HG03064 (cell line): ENCODE measurements around the gene MXRA7.
"Not testable (repeated sequence)": the region's sequence is repeated elsewhere in the genome, so short reads cannot be mapped to it uniquely, and the experiment has no call there.

Experiments
- ATAC-seq: cut with Tn5 transposase; IDR thresholded peaks from one replicate; pipeline ENCODE4 v1.9.1; 2021; ENCODE audit warnings: low read depth; ENCODE audit not compliant: unreplicated experiment

The MXRA7 gene

DNA sequence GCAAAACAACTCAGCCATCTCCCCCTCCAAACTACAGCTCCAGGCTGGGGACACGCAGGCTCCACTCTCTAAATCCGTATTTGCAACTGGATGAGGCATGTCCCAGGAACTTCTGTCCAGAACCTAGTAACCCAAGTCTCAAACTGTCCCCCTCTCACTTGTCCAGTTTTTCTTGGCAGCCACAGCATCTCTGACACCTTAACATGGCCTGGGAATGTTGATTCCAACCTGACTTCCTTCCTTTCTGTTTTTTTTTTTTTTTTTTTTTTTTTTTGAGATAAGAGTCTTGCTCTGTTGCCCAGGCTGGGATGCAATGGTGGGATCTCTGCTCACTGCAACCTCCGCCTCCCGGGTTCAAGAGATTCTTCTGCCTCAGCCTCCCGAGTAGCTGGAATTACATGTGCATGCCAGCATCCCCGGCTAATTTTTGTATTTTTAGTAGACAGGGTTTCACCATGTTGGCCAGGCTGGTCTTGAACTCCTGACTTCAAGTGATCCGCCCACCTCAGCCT, 12.2 kb downstream of the MXRA7 start:
- not testable (repeated sequence) for ATAC-seq

DNA sequence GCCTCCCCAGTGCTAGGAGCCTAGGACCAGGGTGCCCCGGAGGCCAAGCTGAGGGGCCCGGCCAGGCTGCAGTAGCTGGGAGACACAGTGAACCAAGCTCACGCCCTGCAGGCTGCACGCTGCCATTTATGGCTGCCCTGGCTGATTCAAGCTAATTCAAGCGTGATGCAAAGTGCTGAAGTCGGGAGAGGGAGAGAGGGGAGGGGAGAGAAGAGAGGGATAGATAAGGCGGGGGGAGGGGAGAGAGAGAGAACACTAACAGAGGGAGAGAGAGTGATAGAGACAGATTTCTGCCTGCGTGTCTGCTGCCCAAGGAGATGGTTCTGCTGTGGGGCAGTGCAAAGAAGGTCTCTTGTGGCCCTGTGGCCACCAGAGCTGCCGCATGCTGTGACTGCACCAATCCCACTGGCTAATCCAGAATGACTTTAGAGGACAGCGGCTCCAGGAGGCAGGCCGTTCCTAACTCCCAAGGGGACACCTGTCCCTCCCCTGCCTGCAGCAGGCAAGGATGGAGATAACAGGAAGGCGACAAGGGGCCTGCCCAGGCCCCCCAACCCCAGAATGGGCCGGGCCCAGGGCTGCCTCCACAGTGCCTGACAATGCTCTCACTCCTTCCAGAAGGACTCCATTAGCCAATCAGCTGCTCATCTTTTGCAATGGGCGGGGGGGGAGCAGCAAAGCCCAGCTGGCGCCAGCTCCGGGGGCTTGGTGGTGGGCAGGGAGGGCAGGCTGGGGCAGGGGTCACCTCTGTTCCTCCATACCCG, 12.9 kb downstream of the MXRA7 start:
- ATAC-seq = no peak

DNA sequence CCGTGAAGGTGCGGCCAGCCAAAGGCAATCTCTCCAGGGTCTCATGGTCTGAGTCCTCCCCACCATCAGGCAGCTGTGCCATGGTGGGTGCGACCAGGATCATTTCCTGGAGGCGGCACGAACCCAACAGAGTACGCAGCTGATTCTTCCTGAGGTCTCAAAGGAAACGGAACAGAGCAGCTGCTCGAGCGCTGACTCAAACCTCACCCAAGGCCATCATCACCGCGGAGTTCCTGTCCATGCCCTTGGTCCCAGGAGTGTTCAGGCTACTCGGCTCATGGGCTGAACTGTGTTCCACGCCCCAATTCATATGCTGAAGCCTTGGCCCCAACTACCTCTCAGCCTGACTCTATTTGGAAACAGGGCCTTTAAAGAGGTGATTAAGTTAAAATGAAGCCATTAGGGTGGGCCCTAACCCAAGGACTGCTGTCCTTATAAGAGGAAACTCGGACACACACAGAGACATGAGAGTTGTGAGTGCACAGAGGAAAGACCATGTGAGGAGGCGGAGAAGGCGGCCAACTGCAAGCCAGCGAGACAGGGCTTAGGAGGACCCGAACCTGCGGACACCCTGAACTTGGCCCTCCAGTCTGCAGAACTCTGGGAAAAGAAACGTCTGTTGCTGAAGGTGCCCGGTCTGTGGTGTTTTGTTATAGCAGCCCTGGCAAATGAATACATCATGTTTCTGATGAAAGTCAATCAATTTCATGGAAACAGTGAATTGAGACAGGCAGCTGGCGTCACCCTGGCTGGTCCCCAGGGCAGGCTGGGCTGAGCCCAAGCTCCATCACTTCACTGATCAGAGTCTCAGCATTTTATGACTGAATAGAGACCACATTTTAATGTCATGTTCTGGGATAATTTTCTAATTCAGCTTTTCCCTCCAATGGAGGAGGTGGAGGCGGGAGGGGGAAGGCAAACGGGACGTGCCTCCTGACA, 13.7 kb downstream of the MXRA7 start:
- peak; percentile 88 for ATAC-seq

DNA sequence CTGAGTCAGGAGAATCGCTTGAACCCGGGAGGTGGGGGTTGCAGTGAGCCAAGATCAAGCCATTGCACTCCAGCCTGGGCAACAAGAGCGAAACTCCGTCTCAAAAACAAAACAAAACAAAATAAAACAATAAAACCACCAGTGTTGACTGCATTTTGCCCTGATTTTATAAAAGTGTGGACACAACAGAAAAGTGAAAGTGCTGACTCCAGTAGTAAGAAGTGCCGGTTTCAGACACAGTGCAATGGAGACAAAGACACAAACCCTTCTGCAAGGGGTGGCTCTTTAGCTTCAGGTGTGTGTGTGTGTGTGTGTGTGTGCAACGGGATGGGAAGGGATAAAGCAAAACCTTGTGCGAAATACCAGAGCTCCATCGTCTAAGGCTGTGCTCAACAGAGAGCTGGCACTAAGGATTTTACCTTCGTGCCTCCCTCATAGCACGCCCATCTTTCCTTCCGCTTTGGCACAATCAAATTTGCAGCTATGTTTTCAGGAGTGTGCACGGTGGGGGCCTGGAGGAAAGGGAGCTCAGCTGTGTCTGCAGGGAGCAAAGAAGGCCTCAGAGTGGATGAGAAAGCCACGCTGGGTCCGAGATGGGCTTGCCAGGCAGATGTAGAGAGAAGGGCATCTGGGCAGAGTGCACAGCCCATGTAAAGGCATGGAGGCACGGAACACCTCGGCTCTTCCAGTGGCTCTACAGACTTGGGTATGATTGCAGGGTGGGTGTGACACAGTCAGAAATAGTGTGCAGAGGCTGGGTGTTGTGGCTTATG, 15.5 kb downstream of the MXRA7 start:
- ATAC-seq = no peak

DNA sequence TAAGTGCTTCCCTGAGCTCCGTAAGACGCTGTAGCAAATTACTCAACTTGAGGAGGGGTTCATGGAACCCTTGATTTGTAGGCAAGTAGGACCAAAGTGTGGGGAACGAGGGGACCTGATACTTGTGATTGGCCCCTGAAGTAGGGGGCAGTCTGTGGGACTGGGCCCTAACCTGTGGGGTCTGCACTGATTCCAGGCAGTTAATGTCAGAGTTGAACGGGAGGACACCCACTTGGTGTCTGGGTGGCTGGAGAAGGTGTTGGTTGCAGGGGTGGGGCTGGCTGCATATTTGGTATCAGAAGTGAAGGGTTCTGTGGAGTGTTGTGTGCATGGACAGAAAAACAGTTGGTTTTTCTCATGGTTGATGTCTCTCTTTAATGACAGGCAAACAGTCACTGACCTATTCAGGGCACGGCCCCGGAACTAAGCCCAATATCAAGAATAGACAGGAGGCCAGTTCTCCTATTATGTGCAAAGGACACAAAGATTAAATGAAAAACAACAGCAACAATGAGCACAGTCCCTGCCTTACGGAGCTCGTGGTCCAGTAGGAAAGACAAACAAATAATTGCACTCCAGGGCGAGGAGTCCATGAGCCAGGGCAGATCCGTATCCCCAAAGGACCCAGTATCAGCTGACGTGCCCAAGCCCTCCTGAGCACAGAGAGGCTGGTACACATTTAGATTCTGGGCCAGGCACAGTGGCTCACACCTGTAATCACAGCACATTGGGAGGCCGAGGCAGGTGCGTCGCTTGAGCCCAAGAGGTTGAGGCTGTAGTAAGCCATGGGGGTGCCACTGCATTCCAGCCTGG, 19.2 kb downstream of the MXRA7 start:
- ATAC-seq = no peak

DNA sequence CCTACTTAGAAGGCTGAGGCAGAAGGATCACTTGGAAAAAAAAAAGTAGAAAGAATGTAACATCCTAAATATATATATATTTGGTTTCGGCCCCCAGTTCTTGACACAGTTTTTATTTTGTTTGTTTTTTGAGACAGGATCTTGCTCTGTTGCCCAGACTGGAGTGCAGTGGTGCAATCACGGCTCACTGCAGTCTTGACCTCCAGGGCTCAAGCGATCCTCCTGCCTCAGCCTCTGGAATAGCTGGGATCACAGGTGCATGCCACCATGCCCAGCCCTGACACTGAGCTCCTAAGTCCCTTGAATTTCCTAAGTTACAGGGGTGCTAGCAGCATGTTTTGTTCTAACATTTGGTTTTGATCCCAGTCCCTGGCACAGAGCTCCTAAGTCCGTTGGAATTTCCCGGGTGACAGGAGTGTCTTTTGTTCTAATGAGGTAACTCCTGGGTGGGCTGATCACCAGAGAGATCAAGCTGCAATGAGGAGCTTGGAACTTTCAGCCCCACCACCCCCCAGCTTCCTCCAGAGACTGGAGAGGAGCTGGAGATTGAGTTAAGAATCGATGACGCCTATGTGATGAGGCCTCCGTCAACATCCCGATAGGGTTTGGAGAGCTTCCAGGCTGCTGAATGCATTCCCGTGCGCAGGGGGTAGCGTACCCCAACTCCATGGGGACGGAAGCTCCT, 20.0 kb downstream of the MXRA7 start:
- no peak for ATAC-seq

DNA sequence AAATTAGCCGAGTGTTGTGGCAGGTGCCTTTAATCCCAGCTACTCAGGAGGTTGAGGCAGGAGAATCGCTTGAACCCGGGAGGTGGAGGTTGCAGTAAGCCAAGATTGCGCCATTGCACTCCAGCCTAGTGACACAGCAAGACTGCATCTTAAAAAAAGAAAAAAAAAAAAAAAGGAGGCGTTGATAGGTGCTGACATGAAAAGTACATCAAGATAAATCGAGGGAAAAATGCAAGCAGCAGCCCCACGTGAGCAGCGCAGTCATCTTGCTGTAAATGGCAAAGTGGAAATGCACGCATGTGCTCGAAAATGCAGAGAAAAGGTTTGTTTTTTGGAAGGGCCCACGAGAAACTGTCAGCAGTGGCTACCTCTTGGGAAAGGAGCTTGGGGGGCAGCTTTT, 20.9 kb downstream of the MXRA7 start:
- no peak for ATAC-seq

DNA sequence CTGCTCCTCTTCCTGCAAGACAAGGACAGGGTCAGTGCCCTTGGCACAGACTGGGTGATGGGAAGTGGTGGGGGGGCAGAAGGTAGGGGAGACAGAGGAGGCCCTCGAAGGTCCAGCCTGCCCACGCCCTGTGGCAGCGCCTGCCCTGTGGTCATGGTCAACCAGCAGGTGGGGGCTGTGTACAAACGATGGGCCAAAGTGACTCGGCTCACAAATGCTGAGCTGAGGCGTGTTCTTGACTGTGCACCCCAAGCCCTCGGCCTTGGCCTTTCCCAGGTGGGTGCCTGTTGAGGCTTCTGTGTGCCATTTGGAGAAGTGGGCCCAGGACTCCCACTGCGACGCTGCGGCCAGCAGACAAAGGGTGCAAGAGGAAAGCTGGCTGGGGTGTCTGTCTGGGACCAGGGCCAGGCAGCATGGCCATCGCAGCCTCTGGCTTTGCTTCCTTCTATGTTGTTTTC, 22.6 kb downstream of the MXRA7 start:
- ATAC-seq = no peak

DNA sequence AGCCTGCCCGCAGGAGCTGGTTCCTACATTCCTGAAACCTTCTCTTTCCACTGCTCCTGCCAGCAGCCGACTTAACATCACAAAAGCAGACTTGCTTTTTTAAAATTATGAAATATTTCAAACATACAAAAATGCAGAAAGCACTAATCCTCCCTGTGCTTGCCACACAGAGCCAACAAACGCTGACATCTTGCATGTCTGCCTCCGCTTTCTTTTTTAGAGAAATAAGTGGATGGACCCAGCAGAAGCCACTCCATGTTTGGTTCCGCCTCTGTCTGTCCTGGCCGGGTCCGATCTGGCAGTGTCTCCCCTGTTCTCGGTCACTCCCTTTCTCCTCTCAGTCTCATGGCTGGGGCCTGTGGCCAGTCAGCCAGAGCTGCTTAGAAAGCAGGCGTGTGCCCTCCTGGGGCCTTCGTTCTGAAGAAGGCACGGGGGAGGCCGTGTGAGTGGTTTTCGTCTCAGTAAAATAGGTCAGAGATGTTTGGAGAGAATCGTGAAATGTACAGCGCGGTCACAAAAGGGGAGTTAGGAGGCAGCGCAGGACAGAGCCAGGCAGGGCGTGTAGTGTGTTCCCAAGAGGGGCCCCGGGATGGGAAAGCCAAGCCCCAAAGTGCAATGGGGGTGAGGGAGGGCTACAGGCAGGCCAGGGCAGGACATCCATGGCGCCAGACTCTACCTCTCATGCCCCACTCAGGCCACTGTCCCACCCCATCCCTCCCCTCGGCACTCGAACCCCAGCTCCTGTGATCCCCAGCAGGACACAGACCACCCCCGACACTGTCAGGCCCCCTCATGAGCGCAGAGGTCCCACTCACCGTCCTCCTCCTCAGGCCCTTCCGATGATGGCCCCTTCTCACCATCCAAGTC, 23.2 kb downstream of the MXRA7 start:
- ATAC-seq = no peak

DNA sequence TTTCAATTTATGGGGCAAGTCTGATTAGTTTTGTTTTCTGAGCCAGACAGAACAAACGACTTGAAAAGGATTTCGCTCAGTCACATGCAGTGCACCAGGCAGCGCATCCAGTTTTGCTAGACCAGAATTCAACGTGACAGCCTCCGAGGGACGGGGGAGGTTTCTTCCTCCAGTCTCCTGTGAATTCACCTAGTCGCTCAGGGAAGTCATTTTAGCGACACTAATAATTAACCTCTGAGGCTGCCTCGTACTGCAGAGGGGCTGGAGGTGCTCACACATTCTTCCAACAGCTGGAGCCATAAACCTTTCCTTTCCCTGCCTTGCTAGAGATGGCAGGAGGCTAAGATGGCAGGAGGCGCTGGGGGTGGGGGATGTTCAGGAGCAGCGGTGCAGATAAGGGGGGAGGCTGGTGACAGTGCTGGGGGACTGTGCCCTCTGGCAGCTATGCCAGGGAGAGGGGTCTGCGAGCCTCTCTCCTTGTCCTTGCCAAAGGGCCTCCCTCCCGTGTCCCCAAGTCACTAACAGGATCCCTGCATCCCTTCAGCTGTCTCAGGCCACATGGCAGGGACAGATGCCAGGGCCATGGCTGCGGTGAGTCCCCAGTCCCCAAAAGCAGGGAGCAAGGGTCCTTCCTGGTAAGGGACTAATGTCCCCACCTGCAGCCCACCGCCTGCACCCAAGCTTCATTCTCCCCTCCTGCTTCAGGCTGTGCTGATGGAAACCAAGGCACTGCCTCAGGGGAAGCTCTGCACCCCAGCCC, 24.0 kb downstream of the MXRA7 start:
- no peak for ATAC-seq

DNA sequence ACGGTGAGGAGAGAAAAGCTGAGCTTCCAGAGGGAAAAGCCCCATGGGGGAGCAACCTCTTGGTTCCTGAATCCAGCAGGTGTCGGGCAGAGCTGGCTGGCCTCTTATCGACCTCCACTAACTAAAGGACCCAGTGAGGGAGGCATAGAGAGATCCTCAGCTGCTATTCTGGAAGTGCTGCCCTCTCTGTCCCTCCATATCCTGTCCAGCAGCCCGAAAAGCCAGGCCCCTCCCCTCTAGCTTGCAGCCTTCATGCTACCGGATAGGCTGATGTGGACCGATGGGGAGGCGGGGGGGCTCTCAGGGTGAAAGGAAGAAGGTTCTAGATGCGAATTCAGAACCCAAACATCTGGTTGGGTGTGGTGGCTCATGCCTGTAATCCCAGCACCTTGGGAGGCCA, 24.9 kb downstream of the MXRA7 start:
- no peak for ATAC-seq

DNA sequence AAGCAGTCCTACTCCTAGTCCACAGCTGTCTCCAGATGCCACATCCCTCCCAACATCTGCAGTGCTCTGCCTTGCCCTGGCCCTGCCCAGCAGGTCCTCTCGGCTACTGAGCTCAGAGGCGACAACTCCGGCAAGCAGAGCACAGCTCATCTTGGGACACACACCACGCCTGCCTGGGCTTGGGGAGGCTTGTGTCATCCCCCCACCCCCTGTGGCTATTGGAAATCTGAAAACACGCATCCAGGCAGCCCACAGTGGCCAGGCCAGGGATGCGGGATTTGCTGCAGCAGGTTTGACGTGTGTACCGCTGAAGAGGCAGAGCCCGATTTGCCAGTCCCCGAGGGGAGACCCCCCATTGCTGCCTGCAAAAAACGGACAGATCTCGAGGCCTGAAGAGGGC, 25.4 kb downstream of the MXRA7 start:
- ATAC-seq = no peak

DNA sequence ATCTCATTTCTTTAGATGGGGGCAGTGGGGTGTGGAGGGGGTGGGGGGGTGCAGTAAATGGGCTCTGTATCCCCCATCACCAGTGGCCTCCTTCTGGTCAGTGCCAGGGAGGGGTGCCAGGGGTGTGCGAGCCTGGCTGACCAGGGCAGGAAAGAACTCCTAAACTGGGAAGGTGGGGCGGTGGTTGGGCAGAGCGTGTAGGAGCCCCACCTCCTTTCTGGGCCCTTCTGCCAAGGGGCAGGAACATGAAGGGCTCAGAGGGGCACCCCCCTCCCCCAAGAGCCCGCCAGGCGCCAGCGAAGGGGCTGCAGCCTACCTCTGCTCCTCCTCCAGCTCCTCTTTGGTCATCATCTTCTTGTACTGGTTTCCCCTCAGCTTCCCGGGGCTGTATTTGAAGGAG, 26.0 kb downstream of the MXRA7 start:
- no peak for ATAC-seq

DNA sequence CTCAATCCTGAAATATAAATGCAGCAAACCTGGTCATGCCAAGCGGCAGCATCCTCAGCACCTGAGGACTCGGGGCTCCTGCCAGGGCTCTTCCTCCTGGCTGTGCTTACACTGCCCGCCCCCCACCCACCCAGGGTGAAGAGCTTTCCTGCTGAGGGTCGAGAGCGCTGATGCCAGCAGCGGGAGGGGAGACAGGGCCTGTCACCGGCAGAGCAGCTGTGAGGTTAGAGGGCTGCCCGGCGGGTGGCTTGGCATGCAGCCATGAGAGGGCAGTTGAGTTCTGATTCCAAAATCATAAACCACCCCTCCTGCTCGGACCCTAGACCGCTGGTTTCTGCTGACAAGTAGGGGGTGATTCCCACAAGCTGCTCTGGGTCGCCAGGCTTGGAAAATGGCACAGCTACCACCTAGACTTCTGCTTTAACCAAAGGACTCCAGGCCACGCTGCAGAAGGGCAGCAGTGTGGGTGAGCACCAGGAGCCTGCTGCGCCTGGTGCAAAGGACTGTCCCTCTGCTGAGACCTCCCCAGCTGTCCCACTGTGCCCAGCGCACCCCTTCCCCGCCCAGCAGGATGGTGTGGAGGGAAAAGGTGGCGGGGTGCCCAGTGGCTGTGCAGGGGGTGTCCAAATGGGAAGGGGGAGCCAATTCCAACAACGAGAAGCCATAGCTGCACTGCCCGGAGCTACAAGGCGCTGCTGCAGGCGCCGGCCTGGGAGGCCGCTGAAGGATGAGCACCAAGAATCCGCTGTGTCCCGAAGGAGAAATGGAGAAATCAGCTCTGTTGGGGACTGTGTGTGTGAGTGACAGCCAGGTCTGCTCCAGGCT, 26.6 kb downstream of the MXRA7 start:
- ATAC-seq = no peak

DNA sequence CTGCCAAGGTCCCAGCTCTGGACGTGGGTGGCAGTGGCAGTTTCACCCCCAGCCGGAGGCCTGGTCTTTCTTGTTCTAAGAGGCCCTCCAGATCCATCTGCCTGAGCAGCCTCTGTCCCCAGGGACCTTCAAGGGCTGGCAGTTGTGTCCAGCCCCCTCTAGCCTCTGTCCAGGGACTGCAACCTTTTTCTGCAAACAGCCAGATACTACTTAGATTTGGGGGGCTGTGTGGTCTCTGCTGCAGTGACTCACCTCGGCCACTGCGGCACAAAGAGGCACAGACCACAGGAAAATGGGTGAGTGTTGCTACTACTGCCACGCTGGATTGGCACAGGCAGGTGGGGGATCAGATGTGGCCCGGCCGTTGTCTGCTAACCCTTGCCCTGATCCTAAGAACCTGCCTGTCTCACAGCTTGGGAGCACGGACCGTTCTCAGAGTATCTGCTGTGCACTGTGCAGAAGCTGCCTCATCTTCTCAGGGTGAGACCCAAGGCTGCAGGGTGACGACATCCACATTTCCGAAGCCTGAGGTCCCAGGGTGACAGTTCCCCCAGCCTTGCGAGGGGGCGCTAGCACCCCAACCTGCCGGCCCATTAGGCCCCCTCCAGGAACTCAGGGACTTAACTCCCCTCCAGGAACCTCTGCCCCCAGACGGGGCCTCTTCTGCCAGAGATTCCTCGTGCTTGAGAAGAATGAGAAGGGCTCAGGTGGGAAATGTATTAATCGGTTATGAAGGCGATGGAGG, 27.6 kb downstream of the MXRA7 start:
- no peak for ATAC-seq

DNA sequence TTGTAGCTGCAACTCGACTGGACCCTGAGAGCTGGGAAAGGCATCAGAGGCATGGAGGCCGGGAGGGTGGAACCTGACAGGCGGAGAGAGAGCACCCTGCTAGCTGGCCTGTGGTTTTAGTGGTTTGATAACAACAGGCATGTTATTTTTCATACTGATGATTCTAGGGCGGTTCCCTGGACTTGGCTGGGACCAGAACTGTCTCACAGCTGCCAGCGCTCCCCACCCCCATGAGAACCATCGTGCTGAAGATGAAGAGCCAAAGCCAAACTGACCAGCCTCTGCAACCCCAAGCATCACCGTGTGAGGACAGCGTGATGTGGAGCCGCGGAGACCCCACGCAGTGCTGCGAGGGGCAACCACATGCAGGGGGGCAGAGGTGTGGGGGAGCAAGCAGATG, 28.5 kb downstream of the MXRA7 start:
- ATAC-seq = no peak
